Breast epithelium (tissue), 3 donors: ENCODE data around the gene RBX1.

Experiments
- CTCF ChIP-seq, 3 donors: fragments of 450-650 bp; IDR thresholded peaks; one replicate each; pipeline ENCODE4 v1.5.1; 2016 to 2017; ENCODE audit warnings: antibody characterized with exemption in 3 of 3, mild to moderate bottlenecking in 3 of 3, moderate library complexity in 3 of 3
- POLR2A ChIP-seq: fragments of 450-650 bp; IDR thresholded peaks from one replicate; pipeline ENCODE4 v1.6.1; 2016; ENCODE audit warnings: antibody characterized with exemption, mild to moderate bottlenecking, moderate library complexity

GRCh38 chr22:40955571-40955970 lies 4.4 kb downstream of the RBX1 start:
- TF ChIP-seq POLR2A (no peak), CTCF (IDR thresholded peaks at IDR 0.05) (no peak)
